Measurements from ENCODE around the gene EIF4E3.

EIF4E3 gene

DNA sequence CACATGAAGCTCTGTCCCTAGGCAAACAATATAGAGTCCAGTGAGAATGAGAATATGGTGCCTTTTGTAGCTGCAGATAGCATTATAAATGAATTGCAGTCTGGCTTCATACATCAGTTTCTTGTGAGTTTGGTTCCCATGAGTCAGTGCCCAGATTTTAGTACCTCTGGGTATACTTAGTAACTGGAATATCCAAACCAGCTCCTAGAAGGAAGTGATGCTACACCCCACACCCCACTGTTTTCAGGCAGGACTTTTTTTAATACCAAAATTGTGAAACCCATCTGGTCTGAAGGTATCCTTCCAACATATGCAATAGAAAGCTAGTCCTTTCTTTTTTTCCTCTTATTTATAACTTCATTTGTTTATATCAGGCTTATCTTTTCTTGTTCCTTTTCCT lies 99.5 kb downstream of the EIF4E3 start:
- H3K4me3 ChIP-seq = no peak overlapping the region
- TF ChIP-seq, protein P1, sequence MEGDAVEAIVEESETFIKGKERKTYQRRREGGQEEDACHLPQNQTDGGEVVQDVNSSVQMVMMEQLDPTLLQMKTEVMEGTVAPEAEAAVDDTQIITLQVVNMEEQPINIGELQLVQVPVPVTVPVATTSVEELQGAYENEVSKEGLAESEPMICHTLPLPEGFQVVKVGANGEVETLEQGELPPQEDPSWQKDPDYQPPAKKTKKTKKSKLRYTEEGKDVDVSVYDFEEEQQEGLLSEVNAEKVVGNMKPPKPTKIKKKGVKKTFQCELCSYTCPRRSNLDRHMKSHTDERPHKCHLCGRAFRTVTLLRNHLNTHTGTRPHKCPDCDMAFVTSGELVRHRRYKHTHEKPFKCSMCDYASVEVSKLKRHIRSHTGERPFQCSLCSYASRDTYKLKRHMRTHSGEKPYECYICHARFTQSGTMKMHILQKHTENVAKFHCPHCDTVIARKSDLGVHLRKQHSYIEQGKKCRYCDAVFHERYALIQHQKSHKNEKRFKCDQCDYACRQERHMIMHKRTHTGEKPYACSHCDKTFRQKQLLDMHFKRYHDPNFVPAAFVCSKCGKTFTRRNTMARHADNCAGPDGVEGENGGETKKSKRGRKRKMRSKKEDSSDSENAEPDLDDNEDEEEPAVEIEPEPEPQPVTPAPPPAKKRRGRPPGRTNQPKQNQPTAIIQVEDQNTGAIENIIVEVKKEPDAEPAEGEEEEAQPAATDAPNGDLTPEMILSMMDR (IDR thresholded peaks at IDR 0.05) = no peak

More for the DNA sequence above, 99.5 kb downstream of the EIF4E3 start:
- DNase-seq (ENCODE audit: low spot score) = no peak
- no peak overlapping the region for H3K27ac ChIP-seq

All from coronary artery (tissue), 2 donors.